ENCODE measurements around the gene CDS2. TPM values are rescaled to one million over a fixed set of nuclear protein-coding genes. Genes with fewer than 3 reads are reported as not detected.

CDS2 gene
- polyA plus RNA-seq, 1 donor: 35.9 TPM

GRCh38 chr20:5180421-5180820 lies 53.6 kb downstream of the CDS2 start:
- no peak for DNase-seq

- no peak for DNase-seq
Observed at GRCh38 chr20:5180933-5181332, 54.1 kb downstream of the CDS2 start.

- no peak for DNase-seq
Observed at GRCh38 chr20:5181492-5181891, 54.7 kb downstream of the CDS2 start.

GRCh38 chr20:5181958-5182357 lies 55.1 kb downstream of the CDS2 start:
- no peak for DNase-seq

GRCh38 chr20:5182615-5183254 lies 55.9 kb downstream of the CDS2 start:
- DNase-seq: no peak

- no peak for DNase-seq
Observed at GRCh38 chr20:5183731-5184474, 57.1 kb downstream of the CDS2 start.

DNA sequence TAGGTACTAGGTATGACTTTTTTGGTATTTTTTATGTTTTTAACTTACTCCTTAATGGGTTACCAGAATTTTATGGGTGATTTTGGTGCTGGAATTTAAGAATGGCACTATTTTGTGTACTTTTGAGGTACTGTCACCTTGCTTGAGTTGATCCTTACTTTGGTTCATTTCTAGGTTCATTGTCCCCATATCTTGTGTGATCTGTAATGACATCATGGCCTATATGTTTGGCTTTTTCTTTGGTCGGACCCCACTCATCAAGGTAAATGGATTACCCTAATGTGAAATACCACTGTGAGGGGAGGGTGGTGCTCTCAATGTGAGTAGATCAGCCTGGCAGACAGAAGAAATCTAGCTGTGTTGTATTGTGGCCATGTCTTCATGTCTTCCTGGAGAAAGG lies 57.9 kb downstream of the CDS2 start:
- DNase-seq: no peak

GRCh38 chr20:5187122-5187521 lies 60.3 kb downstream of the CDS2 start:
- no peak for DNase-seq

DNA sequence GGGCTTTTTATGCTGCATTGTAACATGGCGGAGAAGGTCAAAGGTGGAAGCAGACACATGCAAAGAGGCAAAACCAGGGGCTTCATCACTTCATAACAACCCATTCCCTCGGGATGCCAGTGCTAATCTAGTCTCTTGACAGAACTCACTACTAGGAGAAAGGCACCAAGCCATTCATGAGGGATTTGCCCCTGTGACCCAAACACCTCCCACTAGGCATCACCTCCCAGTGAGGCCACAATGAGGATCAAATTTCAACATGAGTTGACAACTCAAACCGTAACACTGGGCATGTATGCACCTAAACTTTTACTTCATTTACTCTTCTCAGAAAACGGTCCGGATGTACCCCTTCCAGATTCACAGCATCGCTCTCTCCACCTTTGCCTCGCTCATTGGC lies 61.9 kb downstream of the CDS2 start:
- no peak for DNase-seq

DNA sequence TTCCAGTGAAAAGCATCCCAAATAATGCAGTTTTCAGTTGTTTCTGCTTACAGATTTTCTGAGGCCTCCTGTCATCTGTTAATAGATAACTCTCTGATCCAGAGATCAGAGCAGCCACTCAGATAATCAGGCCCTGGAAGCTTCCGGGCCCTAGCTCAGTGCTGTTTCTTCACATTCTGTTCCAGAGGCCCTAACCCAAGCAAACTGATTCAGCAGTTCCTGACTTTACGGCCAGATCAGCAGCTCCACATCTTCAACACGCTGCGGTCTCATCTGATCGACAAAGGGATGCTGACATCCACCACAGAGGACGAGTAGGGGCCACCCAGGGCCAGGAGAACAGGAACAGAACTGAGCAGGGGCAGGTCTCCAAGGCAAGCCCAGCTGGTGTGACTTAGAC lies 63.1 kb downstream of the CDS2 start:
- DNase-seq: no peak

GRCh38 chr20:5190444-5190843 lies 63.6 kb downstream of the CDS2 start:
- DNase-seq: no peak

DNA sequence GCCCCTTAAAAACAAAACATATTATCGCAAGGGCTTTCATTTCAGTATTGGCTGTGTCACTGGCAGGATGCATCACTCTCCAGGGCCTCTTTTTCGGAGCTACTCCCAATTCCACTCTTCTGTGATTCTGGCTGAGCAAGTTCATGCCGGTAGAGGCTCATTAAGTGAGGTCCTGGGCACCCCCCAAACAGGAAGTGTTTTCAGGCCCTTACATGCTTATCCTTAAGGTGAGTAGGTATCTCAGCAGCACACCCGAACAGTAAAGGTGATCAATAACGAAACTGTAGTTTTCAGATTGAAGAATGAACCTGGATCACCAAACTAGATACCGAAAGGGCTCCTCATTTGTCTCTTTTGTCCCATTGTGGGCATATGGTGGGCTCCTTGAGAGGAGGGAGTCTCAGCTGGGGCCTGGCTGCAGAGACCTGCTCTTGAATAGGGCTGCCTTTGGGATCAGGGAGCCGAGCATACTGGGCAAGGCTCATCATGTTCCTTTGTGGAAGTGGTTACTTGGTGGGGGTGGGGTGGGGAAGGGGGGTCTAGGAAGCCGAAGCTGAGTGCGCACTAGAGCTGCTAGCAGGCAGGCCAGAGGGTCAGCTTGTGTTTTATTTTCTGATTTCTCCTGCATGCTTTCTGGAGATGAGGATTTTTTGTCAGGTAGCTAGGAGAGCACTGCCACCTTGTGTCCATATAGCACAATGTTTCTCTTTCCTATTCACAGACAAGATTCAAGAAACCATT lies 65.2 kb downstream of the CDS2 start:
- peak; percentile 78 for DNase-seq

DNA sequence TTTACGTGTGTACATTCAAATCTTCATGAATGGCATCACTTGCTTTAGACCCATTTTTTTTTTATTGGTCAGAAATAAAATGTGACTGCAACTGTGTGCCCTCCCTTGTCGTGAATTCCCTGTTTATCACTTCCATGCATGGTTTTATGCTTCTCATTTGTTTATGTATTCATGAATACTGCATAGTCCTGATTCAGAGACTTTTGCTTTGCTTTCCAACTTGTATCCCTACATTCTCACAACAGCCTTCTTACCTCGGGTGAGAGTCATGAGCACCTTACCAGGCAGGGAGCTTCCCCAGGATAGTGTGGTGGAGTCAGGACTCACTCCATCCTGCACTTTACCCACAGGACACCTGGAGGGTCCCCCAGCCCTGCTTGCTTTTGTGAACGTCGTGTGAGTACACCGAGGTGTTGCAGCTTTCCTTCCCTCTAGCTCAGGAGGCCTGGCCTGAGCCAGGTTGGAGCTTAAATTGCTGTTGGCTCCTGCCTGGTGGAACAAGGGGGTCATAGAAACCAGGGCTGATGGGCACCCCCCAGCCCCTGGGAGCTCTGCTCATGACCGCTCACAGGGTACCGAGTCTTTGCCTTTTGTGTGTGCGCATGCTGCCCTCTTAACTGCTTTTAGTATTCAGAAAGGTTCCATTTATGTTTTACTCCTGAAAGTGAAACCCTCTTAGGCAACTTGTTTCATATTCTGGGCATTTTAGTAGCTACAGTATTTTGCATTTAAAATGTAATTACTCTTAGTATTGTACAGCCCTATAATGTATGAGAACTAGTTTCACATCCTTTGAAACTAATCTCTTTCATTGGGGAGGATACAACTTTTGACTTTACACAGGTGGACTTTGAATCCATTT lies 66.0 kb downstream of the CDS2 start:
- DNase-seq: no peak

DNA sequence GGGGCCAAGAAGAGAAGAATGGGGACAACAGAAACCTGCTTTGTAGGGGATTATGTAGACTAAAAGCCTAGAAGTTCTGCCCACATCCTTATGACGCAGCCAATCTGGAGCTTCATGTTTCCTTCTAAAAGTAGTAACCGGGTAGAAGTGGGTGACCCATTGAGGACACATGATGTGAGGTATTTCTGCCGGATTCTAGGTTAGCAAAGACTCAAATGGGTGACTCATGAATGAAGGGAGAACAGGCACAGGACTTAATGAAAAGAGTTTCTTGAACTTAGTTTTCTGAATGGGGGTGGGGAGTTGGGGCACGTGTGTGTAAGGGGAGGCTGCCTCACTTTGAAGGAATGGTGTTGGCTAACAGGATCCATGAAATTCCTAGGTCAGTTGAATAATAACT lies 68.8 kb downstream of the CDS2 start:
- no peak for DNase-seq

- no peak for DNase-seq
Observed at GRCh38 chr20:5196149-5196548, 69.3 kb downstream of the CDS2 start.

- DNase-seq: no peak
Observed at GRCh38 chr20:5197270-5197827, 70.5 kb downstream of the CDS2 start.

- DNase-seq: no peak
Observed at GRCh38 chr20:5197847-5198650, 71.2 kb downstream of the CDS2 start.

GRCh38 chr20:5198651-5198924 lies 71.8 kb downstream of the CDS2 start:
- DNase-seq: no peak

DNA sequence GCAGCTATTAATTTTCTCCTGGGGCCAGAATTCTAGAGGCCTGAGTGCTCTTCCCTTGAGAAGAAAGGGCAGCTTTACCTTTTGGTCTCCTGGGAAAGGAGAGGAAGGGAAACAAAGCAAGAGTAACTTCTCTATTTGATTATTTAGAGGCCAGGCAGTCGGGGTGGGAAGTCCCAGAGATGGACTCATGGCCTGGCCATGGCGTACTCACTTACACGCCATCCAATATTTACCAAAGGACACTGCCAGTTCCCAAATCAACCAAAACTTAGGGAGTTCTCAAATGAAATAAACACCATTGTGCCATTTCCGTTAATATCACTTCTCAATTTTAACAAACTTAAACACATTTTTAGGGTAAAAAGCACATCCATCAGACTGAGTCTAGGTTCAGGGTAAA lies 76.6 kb downstream of the CDS2 start:
- DNase-seq: no peak

DNA sequence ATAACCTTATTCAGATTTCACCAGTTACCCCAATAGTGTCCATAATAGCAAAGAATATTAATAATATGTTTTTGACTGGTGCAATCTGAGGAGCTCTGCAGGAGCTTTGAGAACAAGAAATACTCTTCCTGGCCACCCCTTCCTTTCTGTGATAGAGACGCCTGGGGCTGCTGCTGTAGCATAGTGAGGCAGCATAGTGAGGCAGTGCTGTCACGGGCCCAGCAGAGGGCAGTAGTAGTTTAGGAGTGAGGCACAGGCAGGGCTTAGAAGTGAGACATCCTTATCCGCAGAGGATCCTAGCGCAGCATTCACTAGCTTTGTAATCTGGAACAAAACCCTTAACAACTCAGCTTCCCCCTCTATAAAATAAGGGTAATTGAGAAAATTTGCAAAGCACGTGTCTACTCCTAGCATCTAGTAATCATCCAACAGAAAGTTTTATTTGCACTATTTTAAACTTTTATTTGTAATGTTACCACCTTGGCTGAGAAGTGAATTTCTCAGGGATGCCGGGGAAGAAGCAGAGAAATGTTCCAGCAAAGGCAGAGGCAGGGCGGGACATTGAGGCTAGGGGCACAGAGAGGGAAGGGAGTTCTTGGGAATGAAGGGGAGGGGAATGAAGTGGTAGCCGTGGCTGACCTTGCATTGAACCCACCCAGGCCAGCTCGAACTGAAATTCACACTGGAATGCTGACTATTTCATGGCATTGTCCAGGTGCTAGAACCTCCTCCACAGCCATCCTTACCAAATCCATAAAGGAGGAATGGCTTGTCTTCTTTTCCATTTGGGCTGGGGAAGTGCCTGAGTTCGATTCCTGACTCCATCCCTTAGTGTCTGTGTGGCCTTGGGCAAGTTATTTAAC lies 78.8 kb downstream of the CDS2 start:
- peak; percentile 61 for DNase-seq
